Measurements from ENCODE around the gene OBSCN.
"Not testable (repeated sequence)": the region's sequence is repeated elsewhere in the genome, so short reads cannot be mapped to it uniquely, and the experiment has no call there.

Gene OBSCN

GRCh38 chr1:228264090-228264829 is 56.4 kb downstream of the OBSCN start:
- no peak for DNase-seq

- peak; percentile 36 for DNase-seq
Measured at GRCh38 chr1:228265167-228265566, 57.3 kb downstream of the OBSCN start.

- no peak for DNase-seq
Measured at GRCh38 chr1:228267962-228268880, 60.4 kb downstream of the OBSCN start.

- no peak for DNase-seq
Measured at GRCh38 chr1:228268881-228269265, 61.0 kb downstream of the OBSCN start.

GRCh38 chr1:228269431-228269830 is 61.6 kb downstream of the OBSCN start:
- not testable (repeated sequence) for DNase-seq

DNA sequence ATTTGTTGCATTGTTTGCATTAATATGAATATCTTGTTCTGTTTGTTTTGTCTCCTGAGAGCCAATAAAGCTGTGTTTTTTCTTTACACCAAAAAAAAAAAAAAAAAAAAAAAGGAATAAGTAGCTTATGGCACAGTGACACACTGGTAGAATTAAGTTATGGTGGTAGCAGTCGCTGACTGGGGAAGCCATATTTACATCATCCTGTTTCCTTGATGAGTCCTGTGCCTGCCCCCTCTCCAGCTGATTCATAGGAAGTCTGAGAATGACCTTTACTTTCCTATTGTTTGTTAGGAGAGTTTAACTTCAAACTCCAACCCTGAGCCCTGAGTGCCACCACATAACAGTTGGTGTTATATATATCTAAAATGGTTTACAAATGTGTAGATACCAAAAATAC is 62.2 kb downstream of the OBSCN start:
- no peak for DNase-seq

- no peak for DNase-seq
Measured at GRCh38 chr1:228271701-228272251, 63.9 kb downstream of the OBSCN start.

DNA sequence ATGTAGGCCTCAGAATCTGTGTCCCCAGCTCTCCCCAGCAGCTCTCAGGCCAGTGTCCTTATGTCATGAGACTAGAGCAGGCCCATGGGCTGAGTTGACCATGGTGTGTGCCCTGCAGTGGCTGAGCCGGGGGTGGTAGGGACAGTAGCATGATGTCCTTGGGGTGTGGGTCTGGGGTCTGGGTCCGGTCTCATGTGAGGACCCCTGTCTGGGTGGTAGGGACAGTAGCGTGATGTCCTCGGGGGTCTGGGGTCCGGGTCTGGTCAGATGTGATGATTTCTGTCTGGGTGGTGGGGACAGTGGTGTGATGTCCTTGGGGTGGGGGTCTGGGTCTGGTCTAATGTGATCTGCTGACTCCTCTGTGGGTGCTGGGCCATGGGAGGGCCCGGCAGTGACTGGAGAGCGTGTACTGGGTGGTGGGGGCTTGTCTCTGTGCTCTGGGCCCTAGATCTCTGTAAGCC is 64.5 kb downstream of the OBSCN start:
- DNase-seq: no peak

GRCh38 chr1:228272831-228273571 is 65.2 kb downstream of the OBSCN start:
- no peak for DNase-seq

- DNase-seq: no peak
Measured at GRCh38 chr1:228273720-228274451, 66.0 kb downstream of the OBSCN start.

GRCh38 chr1:228274452-228275178 is 66.8 kb downstream of the OBSCN start:
- no peak for DNase-seq

- DNase-seq: no peak
Measured at GRCh38 chr1:228275179-228275429, 67.3 kb downstream of the OBSCN start.

- peak; percentile 84 for DNase-seq
Measured at GRCh38 chr1:228275430-228276173, 67.8 kb downstream of the OBSCN start.

GRCh38 chr1:228276174-228276831 is 68.5 kb downstream of the OBSCN start:
- DNase-seq: no peak

- no peak for DNase-seq
Measured at GRCh38 chr1:228276901-228277490, 69.2 kb downstream of the OBSCN start.

DNA sequence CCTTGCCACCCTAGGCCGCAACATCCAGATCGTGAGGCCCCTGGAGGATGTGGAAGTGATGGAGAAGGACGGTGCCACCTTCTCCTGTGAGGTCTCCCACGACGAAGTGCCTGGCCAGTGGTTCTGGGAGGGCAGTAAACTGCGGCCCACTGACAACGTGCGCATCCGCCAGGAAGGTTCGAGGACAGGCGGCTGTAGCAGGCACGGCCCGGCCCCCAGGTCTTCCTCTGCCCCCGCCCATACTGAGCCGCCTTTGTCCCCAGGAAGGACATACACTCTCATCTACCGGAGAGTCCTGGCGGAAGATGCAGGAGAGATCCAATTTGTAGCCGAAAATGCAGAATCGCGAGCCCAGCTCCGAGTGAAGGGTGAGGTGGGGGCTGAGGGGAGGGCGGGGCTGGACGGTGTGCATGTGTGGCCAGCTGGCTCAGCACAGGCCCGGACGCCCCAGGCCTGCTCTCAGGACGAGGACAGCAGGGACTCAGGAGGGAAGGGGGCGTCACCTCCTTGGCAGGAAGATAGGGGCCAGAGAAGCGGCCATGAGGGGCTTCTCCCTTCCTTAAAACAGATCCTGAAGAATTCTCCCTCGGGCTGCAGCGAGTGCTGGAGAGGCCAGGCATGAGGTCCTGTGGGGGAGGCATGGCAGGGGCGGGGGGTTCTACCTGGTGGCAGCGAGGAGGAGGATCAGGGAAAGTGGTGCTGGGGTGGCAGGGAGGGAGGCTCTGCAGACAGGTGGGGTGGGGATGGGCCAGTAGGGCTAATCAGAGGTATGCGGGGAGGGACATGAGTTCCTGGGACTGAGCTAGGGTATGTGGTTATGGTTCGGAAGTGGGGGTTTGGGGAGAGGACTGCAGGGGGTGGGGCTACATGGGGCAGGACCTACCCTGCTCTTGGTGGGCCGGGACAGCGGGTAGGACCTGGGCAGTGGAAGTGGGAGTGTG is 69.9 kb downstream of the OBSCN start:
- DNase-seq: no peak

- DNase-seq: no peak
Measured at GRCh38 chr1:228278432-228278941, 70.6 kb downstream of the OBSCN start.

DNA sequence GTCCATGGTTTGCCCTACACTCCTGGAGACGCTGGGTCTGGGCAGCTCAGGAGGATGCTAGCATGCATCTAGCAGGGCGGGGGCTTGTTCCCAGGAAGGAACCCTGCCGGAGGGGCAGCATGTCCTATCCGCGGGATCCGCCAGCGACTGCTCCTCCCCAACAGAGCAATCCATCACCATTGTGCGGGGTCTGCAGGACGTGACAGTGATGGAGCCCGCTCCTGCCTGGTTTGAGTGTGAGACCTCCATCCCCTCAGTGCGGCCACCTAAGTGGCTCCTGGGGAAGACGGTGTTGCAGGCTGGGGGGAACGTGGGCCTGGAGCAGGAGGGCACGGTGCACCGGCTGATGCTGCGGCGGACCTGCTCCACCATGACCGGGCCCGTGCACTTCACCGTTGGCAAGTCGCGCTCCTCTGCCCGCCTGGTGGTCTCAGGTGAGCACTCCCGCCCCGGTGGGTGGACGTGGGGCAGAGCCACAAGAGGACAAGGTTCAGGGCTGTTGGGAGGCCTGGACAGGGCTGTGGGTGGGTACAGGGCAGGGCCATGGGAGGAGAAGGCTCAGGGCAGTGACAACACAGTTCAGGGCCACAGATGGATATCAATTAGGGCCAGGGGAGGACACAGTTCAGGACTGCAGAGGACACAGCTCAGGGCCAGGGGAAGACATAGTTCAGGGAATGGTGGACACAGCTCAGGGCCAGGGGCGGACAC is 71.3 kb downstream of the OBSCN start:
- DNase-seq: no peak

Measured in hematopoietic multipotent progenitor cell treated with erythropoietin and hydrocortisone succinate and interleukin-3 and kit ligand, for 8 days (in vitro differentiated cells).